KBM-7 (cell line): ENCODE data around the gene SIGLEC15.
"Not testable (repeated sequence)": the region's sequence is repeated elsewhere in the genome, so short reads cannot be mapped to it uniquely, and the experiment has no call there.

Experiments
- DNase-seq: peaks from one replicate; pipeline ENCODE4 v3.0.0-alpha.2; 2015
- in situ Hi-C: fragments of 300-500 bp; cut with MboI; formaldehyde crosslinking; loops from 2 replicates; pipeline ENCODE4 v1.14.3; 2020; ENCODE audit warnings: low sequenced_read_pairs, low pct_unique_long_range_greater_than_20kb, mixed read lengths

Gene SIGLEC15

DNA sequence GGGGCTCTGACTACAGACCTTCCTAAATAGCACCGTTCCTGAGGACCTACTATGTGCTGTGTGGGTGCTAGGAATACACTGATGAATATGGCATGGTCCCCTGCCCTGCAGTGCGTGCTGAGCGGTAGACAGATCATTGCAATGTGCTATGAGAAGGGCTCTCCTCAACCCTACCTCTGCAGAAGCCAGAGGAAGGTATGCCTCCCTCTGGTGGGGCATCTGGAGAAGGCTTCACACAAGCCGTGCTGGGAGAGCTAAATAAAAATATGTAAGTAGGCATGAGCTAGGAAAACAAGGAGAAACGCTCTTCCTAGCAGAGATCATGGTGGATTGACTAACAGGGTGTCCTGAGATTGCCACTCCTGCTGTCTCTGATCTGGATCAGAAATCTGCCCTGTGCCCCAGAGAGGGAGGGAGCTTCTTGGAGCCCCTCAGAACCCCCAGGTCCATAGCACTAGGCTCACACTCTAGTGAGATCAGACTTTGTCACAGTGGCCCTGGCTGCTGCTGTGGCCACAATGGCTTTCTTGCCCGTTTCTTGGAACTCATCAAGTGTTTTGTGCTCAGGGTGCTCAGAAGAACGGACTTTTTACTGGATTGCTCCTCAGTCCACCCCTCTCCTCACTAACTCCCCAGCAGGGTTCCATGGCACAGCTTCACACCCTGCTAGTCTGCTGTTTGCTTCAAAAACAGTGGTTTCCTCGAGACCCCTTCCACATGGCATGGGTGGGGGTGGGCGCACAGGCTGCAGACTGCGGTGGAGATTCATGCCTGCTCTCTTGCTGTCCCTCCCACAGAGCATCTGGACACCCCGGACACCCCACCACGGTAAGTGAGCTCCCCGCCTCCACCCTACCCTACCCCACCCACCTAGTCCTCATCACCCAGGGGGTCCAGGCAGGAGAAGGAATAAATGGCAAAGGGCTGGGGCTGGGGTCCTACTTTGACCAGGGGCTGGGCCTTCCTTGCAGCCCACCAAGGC is 14.2 kb downstream of the SIGLEC15 start:
- in situ Hi-C loops, result no loop called here
- DNase-seq, result peak; percentile 55

DNA sequence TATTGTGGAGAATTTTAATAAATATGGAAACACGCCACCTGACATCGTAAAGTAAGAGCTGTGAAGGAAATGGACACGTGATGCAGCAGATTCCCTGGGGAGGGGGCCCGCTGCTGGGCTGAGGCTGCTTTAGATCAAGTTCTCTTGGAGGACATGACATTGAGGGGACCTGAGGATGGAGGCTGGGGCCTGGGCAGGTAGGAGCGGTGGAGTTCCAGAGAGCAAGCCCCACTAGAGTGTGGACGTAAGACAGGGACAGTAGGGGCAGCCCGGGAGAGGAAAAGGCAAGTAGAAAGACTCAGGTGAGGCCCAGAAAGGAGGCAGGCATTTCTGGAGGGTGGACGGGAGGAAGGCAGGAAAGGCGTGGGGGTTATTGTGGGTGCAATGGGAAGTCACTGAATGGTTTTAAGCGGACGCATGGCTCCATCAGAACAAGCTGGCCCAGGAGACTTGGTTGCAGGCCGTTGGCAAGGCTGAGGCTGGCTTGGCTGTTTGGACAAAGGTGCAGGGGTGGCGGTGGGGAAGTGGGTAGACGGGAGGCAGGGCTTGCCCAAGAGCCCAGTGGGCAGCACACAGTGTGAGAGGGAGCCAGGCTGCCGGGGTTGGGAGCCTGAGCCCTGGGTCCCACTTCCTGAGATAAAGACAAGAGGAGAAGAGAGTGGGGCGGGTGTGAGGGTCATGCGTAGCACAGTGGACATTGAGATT is 15.7 kb downstream of the SIGLEC15 start:
- in situ Hi-C loops, result no loop called here

DNA sequence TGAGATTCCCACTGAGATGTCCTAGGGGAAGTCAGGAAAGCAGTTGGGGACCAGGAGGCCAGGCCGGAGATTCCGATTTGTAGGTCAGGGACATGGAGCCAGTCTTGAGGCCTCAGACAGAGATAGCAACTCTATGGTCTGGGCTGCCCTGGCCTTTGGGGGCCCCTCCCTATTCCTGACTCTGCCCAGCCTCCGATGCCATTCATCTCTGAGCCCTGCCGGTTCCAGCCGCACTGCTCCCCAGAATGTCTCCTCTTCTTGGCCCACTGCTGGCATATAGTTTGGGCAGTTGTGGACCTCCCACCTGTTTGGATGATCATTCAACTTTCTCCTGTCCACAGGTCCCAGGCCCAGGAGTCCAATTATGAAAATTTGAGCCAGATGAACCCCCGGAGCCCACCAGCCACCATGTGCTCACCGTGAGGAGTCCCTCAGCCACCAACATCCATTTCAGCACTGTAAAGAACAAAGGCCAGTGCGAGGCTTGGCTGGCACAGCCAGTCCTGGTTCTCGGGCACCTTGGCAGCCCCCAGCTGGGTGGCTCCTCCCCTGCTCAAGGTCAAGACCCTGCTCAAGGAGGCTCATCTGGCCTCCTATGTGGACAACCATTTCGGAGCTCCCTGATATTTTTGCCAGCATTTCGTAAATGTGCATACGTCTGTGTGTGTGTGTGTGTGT is 16.4 kb downstream of the SIGLEC15 start:
- no peak for DNase-seq
- in situ Hi-C loops, result no loop called here

More for the DNA sequence above, 15.7 kb downstream of the SIGLEC15 start:
- DNase-seq, result no peak

DNA sequence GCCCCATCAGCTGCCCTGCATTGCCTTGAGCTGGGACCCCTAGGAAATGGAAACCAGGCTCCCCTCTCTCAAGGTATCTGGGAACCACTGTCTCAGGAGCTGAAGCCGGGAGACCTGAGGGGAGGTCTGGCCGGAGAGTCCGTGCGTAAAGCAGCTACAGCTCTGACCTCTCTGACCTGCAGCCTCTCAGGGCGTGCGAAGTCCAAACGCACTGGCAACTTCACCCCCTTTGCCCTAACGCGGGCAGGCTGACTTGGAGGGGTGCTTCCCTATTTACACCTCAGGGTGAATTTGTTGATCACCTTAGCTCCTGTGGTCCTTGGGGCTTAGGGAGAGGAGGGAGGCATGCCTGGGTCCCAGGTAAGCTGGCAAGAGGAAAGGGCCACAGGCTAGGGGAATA is 17.5 kb downstream of the SIGLEC15 start:
- in situ Hi-C loops, result no loop called here
- DNase-seq, result no peak

DNA sequence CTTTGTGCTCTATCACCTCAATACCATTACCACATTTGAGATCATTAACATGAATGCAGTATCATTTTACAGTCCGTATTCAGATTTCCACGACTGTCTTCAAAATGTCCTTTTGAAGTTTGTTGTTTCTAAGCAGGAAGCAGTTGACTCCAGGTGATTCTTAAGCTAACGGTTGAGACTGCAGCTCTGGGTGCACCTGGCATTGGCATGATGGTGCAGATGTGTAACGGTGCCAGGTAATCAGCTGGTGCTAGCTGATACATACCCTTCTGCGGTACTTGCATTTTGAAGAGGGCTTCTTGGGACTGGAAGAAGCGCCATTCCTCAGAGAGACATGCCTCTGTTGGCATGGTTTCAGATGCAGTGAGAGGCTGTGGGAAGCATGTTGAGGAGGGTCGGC is 19.5 kb downstream of the SIGLEC15 start:
- DNase-seq, result no peak
- in situ Hi-C loops, result no loop called here

DNA sequence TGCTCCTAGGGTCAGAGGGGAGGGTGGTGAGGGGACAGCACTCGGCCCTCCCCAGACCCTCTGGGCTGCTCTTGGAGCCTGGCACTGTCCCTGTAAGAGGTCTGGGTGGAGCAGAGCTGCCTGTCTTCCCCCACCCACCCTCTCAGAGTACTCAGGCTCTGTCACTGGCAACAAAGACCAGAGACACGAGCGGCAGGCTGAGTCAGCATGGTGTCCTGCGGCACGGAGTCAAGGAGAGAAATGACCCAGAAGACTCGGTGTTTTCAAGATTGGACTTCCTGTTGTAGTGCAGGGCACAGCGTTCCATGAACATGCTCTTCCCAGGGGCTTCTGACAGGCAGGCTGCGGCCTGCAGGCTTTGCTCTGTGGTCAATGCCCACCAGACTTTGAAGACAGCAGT is 19.9 kb downstream of the SIGLEC15 start:
- DNase-seq, result no peak
- in situ Hi-C loops, result no loop called here

DNA sequence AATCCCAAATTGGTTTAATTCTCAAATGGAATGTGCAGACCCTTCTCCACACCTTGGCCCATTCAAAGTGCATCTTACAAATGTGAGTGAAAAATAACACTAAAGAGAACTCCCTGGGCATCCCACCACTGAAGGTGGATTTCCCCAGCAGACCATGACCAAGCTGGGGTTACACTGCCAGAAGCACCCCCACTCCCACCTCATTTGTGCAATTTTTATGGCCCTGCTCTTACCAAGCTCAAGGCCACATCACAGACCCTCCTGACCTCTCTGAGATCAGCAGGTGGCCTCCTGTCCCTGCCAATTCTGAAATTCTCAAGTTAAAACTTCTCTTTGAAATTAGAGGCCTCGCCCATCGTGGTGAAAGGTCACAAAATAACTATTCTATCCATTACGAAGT is 21.6 kb downstream of the SIGLEC15 start:
- in situ Hi-C loops, result no loop called here
- no peak for DNase-seq

DNA sequence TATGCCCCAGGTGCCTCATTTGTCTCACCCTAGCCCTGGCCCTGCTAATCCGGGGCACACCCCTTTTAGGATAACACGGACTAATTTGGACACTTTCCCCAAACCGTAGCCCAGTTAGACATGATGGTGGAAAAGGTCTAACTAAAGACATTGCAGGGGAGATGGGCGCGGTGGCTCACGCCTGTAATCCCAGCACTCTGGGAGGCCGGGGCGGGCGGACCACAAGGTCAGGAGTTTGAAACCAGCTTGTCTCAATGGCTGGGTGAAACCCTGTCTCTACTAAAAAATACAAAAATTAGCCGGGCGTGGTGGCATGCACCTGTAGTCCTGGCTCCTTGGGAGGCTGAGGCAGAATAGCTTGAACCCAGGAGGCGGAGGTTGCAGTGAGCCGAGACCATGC is 23.2 kb downstream of the SIGLEC15 start:
- DNase-seq, in situ Hi-C loops: not testable (repeated sequence)

DNA sequence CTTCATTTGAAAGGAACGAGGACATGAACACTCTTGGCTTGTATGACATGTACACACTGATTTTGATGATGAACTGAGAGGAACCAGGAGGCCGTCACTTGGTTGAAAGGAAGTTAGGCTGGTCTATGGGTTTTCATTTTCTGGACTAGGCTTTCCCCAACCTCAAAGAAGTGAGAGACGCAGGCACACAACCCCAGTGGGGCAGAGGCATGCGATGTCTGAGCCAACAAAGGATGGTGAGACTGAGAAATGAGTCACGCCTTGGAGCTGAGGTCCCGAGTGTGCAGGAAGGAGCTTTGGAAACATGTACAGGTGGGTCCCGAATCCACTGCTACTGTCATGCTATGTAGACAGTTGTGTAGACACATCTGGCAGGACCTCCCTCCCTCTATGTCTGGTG is 24.1 kb downstream of the SIGLEC15 start:
- no peak for DNase-seq
- in situ Hi-C loops, result no loop called here

DNA sequence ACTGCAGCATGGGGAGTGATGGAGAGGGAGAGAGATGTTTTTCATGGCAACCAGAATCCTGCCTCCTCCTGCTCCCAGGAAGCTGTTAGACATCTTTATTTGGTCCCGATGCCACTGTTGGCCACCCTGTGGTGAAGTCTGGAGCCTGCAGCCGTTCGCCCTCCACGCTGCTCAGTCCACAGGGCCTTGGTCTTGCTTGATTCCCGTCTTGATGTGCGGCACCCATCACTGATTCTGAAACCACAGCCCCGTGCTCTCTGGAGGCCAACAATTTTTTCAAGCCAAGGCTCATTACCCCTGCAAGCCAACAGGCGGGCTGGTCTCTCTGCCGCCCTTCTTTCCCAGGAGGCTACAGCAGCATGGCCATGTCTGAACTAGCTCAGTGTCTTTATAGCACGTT is 24.5 kb downstream of the SIGLEC15 start:
- no peak for DNase-seq
- in situ Hi-C loops, result no loop called here

DNA sequence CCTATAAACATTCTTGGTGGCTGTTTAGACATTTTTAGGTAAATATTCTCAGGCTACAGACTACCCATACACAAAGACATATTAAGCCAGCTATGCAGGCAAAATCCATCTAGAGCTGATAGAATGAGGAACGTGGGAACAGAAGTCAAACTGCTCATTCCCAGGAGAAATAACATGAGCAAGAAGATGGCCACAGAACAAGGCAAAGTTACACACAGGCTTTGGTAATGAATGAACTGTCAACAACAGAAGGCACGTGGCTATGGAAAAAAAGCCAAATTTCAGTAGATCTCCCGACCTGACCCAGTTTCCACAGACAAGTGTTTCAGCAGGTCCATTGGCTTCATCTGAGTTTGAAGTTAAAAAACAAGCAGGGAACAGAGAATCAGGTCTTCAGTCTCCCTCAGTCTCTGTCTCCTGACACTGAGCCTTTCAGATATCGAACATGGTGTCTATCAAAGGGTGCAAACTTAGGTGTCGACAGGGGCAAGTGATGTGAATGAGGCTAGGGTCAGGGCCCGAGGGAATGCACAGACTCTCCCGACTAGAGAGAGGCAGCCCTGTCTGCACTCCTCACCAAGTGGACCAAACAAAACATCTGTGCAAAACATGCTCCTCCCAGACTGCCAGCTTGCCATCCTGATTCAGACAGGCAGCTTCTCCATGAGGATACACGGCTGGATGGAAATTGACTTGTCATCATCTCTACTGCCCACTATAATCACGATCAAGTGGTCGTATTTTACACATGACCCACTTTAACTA is 25.9 kb downstream of the SIGLEC15 start:
- no peak for DNase-seq
- in situ Hi-C loops, result no loop called here

DNA sequence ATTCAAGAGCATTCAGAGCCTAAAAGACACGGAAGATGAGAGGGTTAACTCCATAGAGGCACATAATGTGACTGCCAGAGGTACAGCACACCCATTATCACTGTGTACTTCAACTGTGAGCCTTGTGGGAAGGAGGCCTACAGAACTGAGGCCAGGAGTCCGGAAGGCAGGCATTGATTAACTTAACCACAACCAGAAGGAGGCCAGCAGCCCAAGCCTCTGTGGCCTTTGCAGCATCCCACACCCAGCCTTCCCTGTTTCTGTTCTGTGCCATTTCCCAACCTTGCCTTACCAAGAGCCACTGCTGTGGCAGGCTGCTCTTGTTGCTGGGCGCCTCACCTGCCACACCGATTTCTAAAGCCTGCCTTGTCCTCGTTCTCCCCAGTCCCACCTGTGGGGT is 27.2 kb downstream of the SIGLEC15 start:
- DNase-seq, result peak; percentile 28
- in situ Hi-C loops, result no loop called here

DNA sequence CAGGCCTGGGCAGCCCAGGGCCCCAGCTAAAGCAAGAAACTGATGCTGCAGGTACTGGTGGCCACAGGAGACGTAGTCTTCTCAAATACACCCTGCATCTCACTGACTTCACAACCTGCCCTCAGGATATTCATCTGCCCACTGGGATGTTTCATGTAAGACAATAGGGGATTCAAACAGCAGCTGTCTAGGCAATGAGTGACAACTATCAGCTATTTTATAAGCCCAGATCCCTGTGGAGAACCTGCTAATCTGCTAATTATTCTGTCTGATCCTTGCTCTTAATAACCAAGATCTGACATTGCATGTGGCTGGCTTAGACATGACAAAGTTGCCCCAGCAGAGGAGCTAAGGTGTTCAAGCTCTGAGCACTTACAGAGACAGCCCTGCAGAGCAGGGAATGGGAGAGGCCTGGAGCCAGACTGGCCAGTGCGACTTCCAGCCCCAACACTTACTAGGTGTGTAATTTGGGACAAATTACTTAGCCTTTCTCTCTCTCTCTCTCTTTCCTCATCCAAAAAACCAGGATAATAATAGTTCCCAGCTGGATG is 28.6 kb downstream of the SIGLEC15 start:
- in situ Hi-C loops, result no loop called here
- no peak for DNase-seq

DNA sequence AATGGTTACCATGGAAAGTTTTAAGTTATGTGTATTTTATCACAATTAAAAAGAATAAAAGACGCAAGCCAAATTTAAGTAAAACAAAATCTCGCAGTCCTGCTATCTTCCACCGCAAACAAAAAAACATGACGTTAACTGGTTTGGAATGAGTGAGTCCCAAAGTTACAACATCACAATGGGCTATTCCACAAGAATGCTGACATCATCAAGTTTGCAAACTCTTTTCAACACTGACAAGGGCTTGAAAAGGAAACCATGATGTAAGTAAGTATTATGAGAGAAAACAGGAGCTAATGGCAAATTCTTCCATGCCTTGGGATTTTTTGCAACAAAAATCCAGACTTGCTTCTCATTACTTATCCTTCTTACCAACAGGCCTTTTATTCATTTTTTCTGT is 31.1 kb downstream of the SIGLEC15 start:
- in situ Hi-C loops, result no loop called here
- DNase-seq, result no peak

DNA sequence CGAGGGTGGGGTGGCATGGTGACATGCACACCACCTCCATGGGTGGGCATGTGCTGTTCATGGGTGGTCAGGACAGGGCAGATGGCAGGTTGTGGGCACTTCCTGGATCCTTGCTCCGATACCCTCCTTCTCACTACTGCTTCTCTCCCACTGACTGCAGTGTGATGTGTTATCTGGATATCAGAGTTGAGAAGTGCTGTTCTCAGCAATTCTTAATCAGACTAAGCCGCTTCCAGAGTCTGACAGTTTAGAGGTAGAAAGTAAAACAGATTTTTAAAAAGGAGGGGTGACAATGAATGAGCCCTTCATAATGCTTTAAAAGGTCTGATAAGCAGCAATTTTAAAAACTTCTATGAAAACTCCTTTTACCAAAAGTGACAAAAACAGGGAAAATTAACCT is 33.9 kb downstream of the SIGLEC15 start:
- DNase-seq, result no peak
- in situ Hi-C loops, result no loop called here

DNA sequence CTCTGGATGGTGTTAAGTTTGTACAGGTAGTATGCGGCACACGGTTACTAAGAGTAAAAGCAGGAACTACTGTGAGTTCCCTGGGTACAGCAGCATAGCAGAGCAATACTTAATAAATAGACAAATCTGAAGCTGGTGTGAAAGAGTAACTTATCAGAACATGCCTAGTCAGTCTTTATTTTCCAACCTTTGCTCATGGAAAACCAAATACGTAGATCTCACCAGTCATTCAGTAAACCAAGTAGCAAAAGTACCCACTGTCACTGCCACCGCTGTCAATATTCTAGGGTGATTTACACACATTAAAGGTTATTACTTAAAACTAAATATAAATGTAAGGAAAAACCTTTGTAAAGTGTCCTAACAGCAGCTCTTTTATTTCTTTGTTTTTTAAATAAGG is 35.0 kb downstream of the SIGLEC15 start:
- in situ Hi-C loops, result no loop called here
- DNase-seq, result no peak

DNA sequence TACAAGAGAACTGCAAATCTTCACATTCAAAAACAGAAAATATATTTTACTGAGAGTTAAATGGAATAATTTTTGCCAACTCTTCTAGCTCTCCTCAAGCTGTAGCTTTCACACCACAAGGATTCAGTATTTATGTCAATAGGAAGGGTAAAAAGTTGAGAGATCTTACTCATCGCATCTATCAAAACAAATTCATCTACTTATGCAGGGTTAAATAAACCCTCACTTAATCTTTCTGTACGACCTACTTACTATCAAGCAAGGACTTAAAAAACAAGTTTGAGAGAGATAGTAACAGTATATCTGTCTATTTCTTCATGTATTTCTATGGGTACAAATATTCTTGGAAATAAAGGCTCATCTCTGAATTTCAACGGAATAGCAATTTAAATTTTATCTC is 35.5 kb downstream of the SIGLEC15 start:
- in situ Hi-C loops, result no loop called here
- DNase-seq, result no peak

DNA sequence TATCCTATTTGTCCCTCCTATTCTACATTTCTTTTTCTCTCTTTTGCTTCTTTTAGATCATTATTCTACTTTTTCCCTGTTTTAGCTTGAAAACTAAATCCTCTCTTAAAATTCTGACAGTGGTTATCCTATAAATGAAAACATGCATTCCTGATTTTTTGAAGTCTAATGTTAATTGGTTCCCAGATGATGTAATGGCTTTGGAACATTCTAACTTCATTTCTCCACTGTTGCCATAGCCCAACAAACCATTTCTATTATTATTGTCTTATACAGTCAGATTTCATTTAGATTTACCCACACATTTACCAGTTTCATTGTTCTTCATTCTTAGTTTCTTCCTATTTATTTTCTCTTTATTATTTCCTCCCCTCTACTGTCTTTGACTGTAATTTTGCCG is 36.5 kb downstream of the SIGLEC15 start:
- in situ Hi-C loops, result no loop called here

DNA sequence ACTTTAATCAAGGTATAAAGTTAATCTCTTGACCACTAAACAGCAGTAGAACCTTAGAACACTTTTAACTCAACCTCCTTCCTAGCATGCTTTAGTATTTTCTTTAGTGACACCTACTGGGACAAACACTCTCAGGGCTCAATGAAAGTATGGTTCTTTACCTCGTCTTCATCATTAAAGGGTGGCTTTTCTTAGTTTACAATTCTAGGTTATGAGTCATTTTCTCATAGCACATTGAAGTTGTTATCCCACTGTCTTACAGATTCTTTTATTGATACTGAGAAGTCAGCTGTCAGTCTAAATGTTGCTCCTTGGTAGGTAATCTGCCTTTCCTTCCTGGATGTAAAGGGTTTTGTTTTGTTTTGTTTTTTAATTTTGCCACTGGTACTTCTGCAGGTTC is 38.0 kb downstream of the SIGLEC15 start:
- in situ Hi-C loops, result no loop called here
- no peak for DNase-seq

More for the DNA sequence above, 36.5 kb downstream of the SIGLEC15 start:
- no peak for DNase-seq
